Peyer's patch (tissue), 4 donors: ENCODE measurements around the gene SHMT2. TPM values are rescaled to one million over a fixed set of nuclear protein-coding genes. Genes with fewer than 3 reads are reported as not detected.

Source experiments
- DNase-seq, 3 donors: peaks; one replicate each; pipeline ENCODE4 v3.0.0-alpha.2; 2017 to 2019
- H3K27ac ChIP-seq, 4 donors: fragments of 200-600 bp; sonication (generic); one replicate each; pipeline ENCODE4 v1.5.1; 2016 to 2019
- H3K27me3 ChIP-seq, 2 donors: fragments of 200-600 bp; sonication (generic); one replicate each; pipeline ENCODE4 v1.5.1; 2019
- H3K36me3 ChIP-seq, 3 donors: fragments of 200-600 bp; sonication (generic); one replicate each; pipeline ENCODE4 v1.5.1; 2016 to 2019
- H3K4me1 ChIP-seq, 4 donors: fragments of 200-600 bp; sonication (generic); one replicate each; pipeline ENCODE4 v1.5.1; 2016 to 2019
- H3K4me3 ChIP-seq, 4 donors: fragments of 200-600 bp; sonication (generic); 1 replicate in 3 of 4; 2 replicates in 1 of 4; pipeline ENCODE4 v1.5.1; 2016 to 2019; ENCODE audit warnings: mild to moderate bottlenecking in 1 of 4
- H3K9me3 ChIP-seq, 4 donors: fragments of 200-600 bp; sonication (generic); one replicate each; pipeline ENCODE4 v1.5.1; 2016 to 2019; ENCODE audit warnings: mild to moderate bottlenecking in 1 of 4
- CTCF ChIP-seq, 6 experiments: fragments of 450-650 bp in 4 of 6; fragments of 200-600 bp in 2 of 6; sonication (generic) in 1 of 6; IDR thresholded peaks; one replicate each; pipeline ENCODE4 v1.5.1; 2017 to 2019; ENCODE audit warnings: antibody characterized with exemption in 6 of 6, mild to moderate bottlenecking in 3 of 6, moderate library complexity in 1 of 6
- POLR2A ChIP-seq, 2 donors: fragments of 450-650 bp; IDR thresholded peaks; one replicate each; pipeline ENCODE4 v1.5.1; 2017; ENCODE audit warnings: antibody characterized with exemption in 2 of 2, mild to moderate bottlenecking in 2 of 2, moderate library complexity in 2 of 2
- total RNA-seq, 4 donors: library from RNA; depleted of rRNA; stranded (reverse); fragments of >200 nt; gene quantifications; one replicate each; pipeline ENCODE4 v1.1.0, GENCODE V29; 2016

Gene SHMT2
- total RNA-seq, 4 donors from 2014 or later = 34.4 to 72.6 (median 36.3) TPM

DNA sequence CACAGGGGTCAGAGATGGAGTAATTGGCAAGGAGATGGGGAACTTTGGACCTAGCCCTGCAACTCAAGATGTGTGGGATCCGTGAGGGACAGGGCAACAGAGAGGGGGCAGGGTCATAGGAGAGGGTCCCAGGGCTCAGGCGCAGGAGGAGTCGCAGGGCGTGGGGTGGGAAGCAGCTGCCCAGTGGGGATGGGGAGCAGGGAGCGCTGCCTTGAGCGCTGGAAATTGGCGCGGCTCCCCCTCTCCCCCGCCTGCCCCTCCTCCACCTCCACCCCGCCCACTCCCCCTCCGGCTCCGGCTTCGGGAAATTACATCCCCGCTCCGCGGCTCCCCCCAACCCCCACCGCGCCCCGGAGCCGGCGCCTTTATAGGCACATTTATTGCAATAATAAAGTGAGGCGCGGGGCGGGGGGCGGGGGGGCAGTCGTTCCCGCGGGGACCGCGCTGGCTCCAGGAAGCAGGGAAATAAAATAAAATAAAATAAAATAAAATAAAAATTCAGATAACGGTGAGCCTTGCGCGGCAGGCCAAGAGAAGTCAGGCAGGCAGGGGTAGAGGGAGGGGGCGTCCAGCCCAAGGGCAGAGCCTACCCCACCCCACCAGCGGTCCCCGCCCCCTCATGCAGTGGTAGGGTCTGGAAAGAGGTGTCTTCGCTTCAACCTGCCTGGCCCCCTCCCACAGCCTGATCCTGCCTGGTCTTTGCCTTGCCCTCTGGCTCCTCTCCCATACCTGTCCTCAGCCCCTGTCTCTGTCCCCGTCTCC lies 9.3 kb upstream of the SHMT2 start:
- H3K27me3 ChIP-seq = peaks cover 0 to 82% of the 10 kb centered on the region in 2 donors
- no peak overlapping the region for H3K27ac ChIP-seq
- TF ChIP-seq CTCF (IDR thresholded peaks at IDR 0.05) (no peak), POLR2A (IDR thresholded peaks at IDR 0.05) (no peak)

GRCh38 chr12:57220770-57221168 lies 8.7 kb upstream of the SHMT2 start:
- peaks cover 0 to 28% (median 22%) of the 10 kb centered on the region in 4 donors for H3K4me1 ChIP-seq
- peaks cover 0 to 82% of the 10 kb centered on the region in 2 donors for H3K27me3 ChIP-seq

More for the DNA sequence above, 9.3 kb upstream of the SHMT2 start:
- no peak overlapping the region for H3K4me3 ChIP-seq
- H3K9me3 ChIP-seq = peaks cover 0 to 5% (median 0%) of the 10 kb centered on the region in 4 donors
- no peak for DNase-seq
- H3K4me1 ChIP-seq = peaks cover 0 to 30% (median 23%) of the 10 kb centered on the region in 4 donors
- no peaks in the 10 kb centered on the region for H3K36me3 ChIP-seq

DNA sequence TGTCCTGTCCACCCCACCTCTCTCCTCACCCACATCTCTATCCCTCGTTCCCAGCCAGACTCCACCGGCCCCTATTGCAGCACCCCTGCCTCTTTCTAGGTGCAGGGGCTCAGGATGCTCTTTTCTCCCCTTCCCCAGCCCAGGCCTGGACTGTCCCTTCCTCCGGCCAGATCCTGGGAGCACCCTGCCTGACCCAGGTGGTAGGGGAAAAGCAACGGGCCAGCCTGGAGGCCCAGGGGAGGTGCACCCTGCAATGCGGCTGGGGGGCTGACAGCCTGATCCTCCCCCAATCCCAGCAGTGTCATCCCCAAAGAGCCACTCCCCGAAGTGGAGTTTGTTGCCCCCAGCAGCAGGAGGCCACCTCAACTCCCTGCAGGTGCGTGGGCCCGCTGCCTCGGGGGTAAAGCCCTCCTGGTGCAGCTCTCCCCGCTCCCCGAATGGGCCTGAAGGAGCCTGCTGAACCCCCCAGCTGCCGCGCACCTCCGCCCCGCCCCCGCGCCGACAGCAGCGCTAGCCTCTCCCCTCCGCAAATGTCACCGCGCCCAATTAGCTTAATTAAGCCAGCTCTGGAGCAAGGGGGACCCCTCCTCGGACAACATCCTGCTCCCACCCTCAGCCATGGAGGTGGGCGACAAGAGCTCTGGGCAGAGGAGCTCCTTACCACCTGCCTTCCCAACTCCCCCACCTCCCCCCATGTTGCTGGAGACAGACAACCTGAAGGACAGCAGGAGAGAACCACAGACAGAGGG lies 8.2 kb upstream of the SHMT2 start:
- TF ChIP-seq CTCF (IDR thresholded peaks at IDR 0.05) = no peak
- no peak for TF ChIP-seq POLR2A (IDR thresholded peaks at IDR 0.05)
- peaks cover 0 to 24% (median 19%) of the 10 kb centered on the region in 4 donors for H3K4me1 ChIP-seq
- no peak for DNase-seq
- H3K9me3 ChIP-seq = peaks cover 0 to 7% (median 0%) of the 10 kb centered on the region in 4 donors
- no peak overlapping the region for H3K4me3 ChIP-seq
- peaks cover 0 to 82% of the 10 kb centered on the region in 2 donors for H3K27me3 ChIP-seq
- H3K27ac ChIP-seq = no peak overlapping the region
- no peaks in the 10 kb centered on the region for H3K36me3 ChIP-seq

More at GRCh38 chr12:57220770-57221168, 8.7 kb upstream of the SHMT2 start:
- no peak overlapping the region for H3K4me3 ChIP-seq
- no peaks in the 10 kb centered on the region for H3K36me3 ChIP-seq
- no peak overlapping the region for H3K27ac ChIP-seq
- TF ChIP-seq POLR2A (IDR thresholded peaks at IDR 0.05) (no peak), CTCF (IDR thresholded peaks at IDR 0.05) (no peak)
- H3K9me3 ChIP-seq = peaks cover 0 to 7% (median 0%) of the 10 kb centered on the region in 4 donors
- no peak for DNase-seq

DNA sequence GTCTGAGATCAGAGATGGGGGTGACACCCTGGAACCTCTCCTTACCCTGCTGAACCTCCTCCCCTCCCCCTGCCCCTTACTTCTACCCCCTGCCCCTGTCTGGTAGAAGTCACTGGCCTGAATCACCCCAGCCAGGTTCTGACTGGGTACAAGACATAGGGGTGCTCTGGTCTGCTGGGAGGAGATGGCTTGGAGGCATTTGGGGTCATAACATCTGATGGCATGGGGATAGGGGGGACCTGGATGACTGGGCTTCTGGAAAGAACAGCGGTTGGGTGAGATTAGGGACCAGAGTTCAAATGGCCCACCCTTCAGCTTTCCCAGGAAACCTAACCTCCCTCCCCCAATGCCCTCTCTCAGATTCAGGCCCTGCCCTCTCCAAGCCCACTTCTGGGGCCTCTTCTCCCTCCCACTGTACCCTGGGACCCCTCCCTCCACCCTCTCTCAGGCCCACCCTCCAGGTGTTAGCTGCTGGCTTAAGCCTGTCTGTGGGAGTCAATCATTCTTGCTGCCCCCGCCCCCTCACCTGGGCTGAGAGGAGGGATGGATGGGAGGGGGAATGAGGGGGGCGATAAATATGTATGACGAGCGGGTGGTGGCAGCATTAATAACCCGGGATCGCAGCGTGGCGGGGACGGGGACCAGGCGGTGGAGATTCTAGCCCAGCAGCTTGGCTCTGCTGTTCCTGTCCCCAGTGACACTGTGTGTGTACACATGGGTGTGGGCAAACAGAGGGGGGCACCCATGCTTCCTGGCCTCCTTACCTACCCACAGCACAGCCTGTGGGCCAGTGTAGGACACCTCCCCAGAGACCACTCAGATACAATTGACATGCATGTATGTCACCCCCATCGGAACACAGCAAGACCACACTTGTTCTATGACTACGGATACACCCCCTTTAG lies 7.0 kb upstream of the SHMT2 start:
- DNase-seq = no peak
- H3K4me1 ChIP-seq = peaks cover 0 to 19% (median 16%) of the 10 kb centered on the region in 4 donors
- no peaks in the 10 kb centered on the region for H3K36me3 ChIP-seq
- peaks cover 0 to 76% of the 10 kb centered on the region in 2 donors for H3K27me3 ChIP-seq
- TF ChIP-seq CTCF (IDR thresholded peaks at IDR 0.05) = no peak
- TF ChIP-seq POLR2A (IDR thresholded peaks at IDR 0.05) = no peak
- peaks cover 0 to 7% (median 0%) of the 10 kb centered on the region in 4 donors for H3K9me3 ChIP-seq
- H3K27ac ChIP-seq = no peak overlapping the region
- H3K4me3 ChIP-seq = no peak overlapping the region
